HepG2 (cell line): Measurements from ENCODE around the gene STARD13.

Source experiments
- ZBTB7A ChIP-seq: sonication (generic); formaldehyde crosslinking; IDR thresholded peaks from 2 replicates; pipeline ENCODE4 v1.8.0; 2022; ENCODE audit warnings: mild to moderate bottlenecking, missing genetic modification reagents
- TF ChIP-seq, protein P1 (sequence below): sonication (generic); formaldehyde crosslinking; IDR thresholded peaks from 2 replicates; pipeline ENCODE4 v1.5.0; 2020; ENCODE audit warnings: mild to moderate bottlenecking, missing genetic modification reagents, moderate library complexity

DNA sequence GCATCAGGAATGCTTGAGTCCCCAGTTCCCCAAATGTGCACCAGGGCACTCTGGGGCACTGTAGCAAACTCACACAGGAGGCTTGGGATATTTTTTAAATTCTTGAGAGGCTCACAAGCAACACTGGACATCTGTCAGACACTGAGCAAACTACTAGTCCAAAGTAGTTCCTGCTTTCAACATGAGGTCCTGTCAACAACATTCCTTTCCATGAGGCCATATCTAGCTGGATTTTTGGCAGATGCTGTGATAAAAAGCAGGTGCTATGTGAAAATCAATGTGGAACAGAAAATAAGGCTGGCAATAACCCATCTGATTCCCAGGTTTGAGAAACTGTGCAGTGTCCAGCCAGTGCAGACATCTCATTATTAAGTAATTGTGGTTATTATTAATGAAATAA, 50.5 kb downstream of the STARD13 start:
- no peak for TF ChIP-seq ZBTB7A (CRISPR knock-in tag)
- TF ChIP-seq, protein P1, sequence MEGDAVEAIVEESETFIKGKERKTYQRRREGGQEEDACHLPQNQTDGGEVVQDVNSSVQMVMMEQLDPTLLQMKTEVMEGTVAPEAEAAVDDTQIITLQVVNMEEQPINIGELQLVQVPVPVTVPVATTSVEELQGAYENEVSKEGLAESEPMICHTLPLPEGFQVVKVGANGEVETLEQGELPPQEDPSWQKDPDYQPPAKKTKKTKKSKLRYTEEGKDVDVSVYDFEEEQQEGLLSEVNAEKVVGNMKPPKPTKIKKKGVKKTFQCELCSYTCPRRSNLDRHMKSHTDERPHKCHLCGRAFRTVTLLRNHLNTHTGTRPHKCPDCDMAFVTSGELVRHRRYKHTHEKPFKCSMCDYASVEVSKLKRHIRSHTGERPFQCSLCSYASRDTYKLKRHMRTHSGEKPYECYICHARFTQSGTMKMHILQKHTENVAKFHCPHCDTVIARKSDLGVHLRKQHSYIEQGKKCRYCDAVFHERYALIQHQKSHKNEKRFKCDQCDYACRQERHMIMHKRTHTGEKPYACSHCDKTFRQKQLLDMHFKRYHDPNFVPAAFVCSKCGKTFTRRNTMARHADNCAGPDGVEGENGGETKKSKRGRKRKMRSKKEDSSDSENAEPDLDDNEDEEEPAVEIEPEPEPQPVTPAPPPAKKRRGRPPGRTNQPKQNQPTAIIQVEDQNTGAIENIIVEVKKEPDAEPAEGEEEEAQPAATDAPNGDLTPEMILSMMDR (CRISPR knock-in tag), result no peak
